Mesodermal cell (in vitro differentiated cells): ENCODE data around the gene IKBIP.
"Not testable (repeated sequence)": the region's sequence is repeated elsewhere in the genome, so short reads cannot be mapped to it uniquely, and the experiment has no call there.

ENCODE experiments used
- H3K27ac ChIP-seq: 2 replicates; pipeline ENCODE4 v1.7.0; 2013; ENCODE audit warnings: mild to moderate bottlenecking, low read depth, low read length, moderate library complexity; ENCODE audit not compliant: severe bottlenecking
- H3K36me3 ChIP-seq: 2 replicates; pipeline ENCODE4 v1.7.1; 2013; ENCODE audit warnings: mild to moderate bottlenecking, low read length, moderate library complexity; ENCODE audit not compliant: control insufficient read depth, insufficient read depth
- H3K4me1 ChIP-seq: one replicate; pipeline ENCODE4 v1.7.1; 2013; ENCODE audit warnings: mild to moderate bottlenecking, low read length; ENCODE audit not compliant: insufficient read depth, control insufficient read depth, poor library complexity, severe bottlenecking
- H3K4me3 ChIP-seq: 2 replicates; pipeline ENCODE4 v1.7.0; 2013; ENCODE audit warnings: low read length, control low read depth, mild to moderate bottlenecking; ENCODE audit not compliant: insufficient read depth, poor library complexity, severe bottlenecking; ENCODE audit errors: extremely low read depth
- H3K9me3 ChIP-seq: 2 replicates; pipeline ENCODE4 v1.7.1; 2013; ENCODE audit warnings: mild to moderate bottlenecking, low read length, moderate library complexity; ENCODE audit not compliant: control insufficient read depth
- WGBS, 2 experiments: methylation state at CpG; one replicate each; pipeline ENCODE4 v1.1.5; 2013; ENCODE audit warnings: missing lambda C conversion rate in 2 of 2; ENCODE audit not compliant: insufficient coverage in 2 of 2; 5-methylcytosine and 5-hydroxymethylcytosine counted together

IKBIP gene

DNA sequence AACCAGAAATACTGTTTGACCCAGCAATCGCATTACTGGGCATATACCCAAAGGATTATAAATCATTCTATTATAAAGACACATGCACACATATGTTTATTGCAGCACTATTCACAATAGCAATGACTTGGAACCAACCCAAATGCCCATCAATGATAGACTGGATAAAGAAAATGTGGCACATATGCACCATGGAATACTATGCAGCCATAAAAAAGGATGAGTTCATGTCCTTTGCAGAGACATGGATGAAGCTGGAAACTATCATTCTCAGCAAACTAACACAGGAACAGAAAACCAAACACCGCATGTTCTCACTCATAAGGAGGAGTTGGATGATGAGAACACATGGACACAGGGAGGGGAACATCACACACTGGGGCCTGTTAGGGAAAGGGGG, 67.8 kb downstream of the IKBIP start:
- not testable (repeated sequence) for H3K36me3 ChIP-seq, H3K4me1 ChIP-seq, H3K27ac ChIP-seq

DNA sequence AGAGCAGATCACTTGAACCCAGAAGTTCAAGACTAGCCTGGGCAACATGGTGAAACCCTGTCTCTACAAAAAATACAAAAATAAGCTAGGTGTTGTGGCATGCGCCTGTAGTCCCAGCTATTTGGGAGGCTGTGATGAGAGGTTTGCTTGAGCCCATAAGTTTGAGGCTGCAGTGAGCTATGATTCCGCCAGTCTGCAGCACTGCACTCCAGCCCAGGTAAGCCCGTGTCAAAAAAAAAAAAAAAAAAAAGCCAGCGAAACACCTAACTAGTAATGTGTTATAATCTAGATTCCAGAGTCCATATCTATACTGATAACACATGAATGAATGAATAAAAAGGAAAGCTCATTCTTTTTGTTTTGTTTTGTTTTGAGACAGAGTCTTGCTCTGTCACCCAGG, 69.6 kb downstream of the IKBIP start:
- H3K36me3 ChIP-seq: no peaks in the 10 kb centered on the region
- H3K27ac ChIP-seq: no peak overlapping the region
- H3K4me3 ChIP-seq: no peak overlapping the region
- H3K4me1 ChIP-seq: no peaks in the 10 kb centered on the region
- WGBS, 2 experiments: 90 to 100% methylated on average over 2 of the region's 4 CpGs
- H3K9me3 ChIP-seq: no peaks in the 10 kb centered on the region

More for the DNA sequence above, 67.8 kb downstream of the IKBIP start:
- WGBS, 2 experiments: no CpG with 5 or more reads among the region's 2 CpGs
- H3K4me3 ChIP-seq, H3K9me3 ChIP-seq: not testable (repeated sequence)
